Esophagus muscularis mucosa (tissue), 4 donors: ENCODE measurements around the gene IGF1R.

ENCODE experiments used
- CTCF ChIP-seq, 3 experiments: fragments of 200-600 bp in 2 of 3; fragments of 450-650 bp in 1 of 3; sonication (generic) in 2 of 3; IDR thresholded peaks; one replicate each; pipeline ENCODE4 v1.5.1; 2017 to 2019; ENCODE audit warnings: antibody characterized with exemption in 3 of 3, mild to moderate bottlenecking in 2 of 3, moderate library complexity in 1 of 3
- EP300 ChIP-seq: sonication (generic); formaldehyde crosslinking; IDR thresholded peaks from one replicate; pipeline ENCODE4 v1.6.1; 2017; ENCODE audit warnings: antibody characterized with exemption
- POLR2A ChIP-seq: fragments of 450-650 bp; IDR thresholded peaks from one replicate; pipeline ENCODE4 v1.6.1; 2017; ENCODE audit warnings: antibody characterized with exemption, moderate library complexity, mild to moderate bottlenecking, low read depth
- POLR2AphosphoS5 ChIP-seq, 2 donors: sonication (generic); formaldehyde crosslinking; IDR thresholded peaks; one replicate each; pipeline ENCODE4 v1.6.1; 2017; ENCODE audit warnings: antibody characterized with exemption in 2 of 2

DNA sequence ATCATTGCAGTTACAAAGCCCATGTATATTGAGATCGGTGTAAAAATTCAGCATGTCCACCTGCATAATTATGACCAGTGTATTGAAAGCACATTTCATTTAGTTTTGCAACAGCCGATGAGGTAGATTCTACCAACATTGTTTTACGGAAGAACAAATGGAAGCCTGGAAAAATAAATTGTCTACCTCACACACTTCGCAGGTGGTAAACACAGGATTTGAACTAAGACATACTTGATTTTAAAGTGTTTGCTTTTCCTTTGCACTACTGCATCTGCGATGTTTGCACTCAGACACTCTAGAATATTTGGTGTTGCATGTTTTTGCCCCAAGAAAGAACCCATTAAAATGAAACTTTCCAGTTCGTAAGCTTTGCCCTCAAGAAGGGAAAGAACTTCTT, 210.8 kb downstream of the IGF1R start:
- TF ChIP-seq POLR2AphosphoS5 (IDR thresholded peaks at IDR 0.05) (no peak), CTCF (IDR thresholded peaks at IDR 0.05) (no peak), EP300 (no peak), POLR2A (no peak)
